ENCODE measurements around the gene ETNK2.
"Not testable (repeated sequence)": the region's sequence is repeated elsewhere in the genome, so short reads cannot be mapped to it uniquely, and the experiment has no call there.

The ETNK2 gene

GRCh38 chr1:204093781-204094180 lies 58.1 kb downstream of the ETNK2 start:
- DNase-seq: no peak

GRCh38 chr1:204093421-204093717 lies 58.5 kb downstream of the ETNK2 start:
- no peak for DNase-seq

GRCh38 chr1:204092632-204093420 lies 59.0 kb downstream of the ETNK2 start:
- no peak for DNase-seq

- no peak for DNase-seq
Measured at GRCh38 chr1:204091787-204092312, 60.0 kb downstream of the ETNK2 start.

GRCh38 chr1:204091066-204091465 lies 60.8 kb downstream of the ETNK2 start:
- DNase-seq: no peak

- not testable (repeated sequence) for DNase-seq
Measured at GRCh38 chr1:204090132-204090531, 61.7 kb downstream of the ETNK2 start.

GRCh38 chr1:204089044-204089751 lies 62.6 kb downstream of the ETNK2 start:
- DNase-seq: no peak

GRCh38 chr1:204088596-204088995 lies 63.2 kb downstream of the ETNK2 start:
- no peak for DNase-seq

GRCh38 chr1:204087893-204088528 lies 63.8 kb downstream of the ETNK2 start:
- DNase-seq: no peak

- no peak for DNase-seq
Measured at GRCh38 chr1:204087181-204087892, 64.5 kb downstream of the ETNK2 start.

- DNase-seq: no peak
Measured at GRCh38 chr1:204085876-204086275, 66.0 kb downstream of the ETNK2 start.

- DNase-seq: no peak
Measured at GRCh38 chr1:204084247-204084772, 67.5 kb downstream of the ETNK2 start.

GRCh38 chr1:204083491-204083890 lies 68.4 kb downstream of the ETNK2 start:
- no peak for DNase-seq

GRCh38 chr1:204081791-204082513 lies 69.9 kb downstream of the ETNK2 start:
- DNase-seq: no peak

GRCh38 chr1:204081164-204081790 lies 70.6 kb downstream of the ETNK2 start:
- DNase-seq: no peak
